ENCODE data around the gene UBAP2L. TPM values are rescaled to one million over a fixed set of nuclear protein-coding genes. Genes with fewer than 3 reads are reported as not detected.

UBAP2L gene, protein sequence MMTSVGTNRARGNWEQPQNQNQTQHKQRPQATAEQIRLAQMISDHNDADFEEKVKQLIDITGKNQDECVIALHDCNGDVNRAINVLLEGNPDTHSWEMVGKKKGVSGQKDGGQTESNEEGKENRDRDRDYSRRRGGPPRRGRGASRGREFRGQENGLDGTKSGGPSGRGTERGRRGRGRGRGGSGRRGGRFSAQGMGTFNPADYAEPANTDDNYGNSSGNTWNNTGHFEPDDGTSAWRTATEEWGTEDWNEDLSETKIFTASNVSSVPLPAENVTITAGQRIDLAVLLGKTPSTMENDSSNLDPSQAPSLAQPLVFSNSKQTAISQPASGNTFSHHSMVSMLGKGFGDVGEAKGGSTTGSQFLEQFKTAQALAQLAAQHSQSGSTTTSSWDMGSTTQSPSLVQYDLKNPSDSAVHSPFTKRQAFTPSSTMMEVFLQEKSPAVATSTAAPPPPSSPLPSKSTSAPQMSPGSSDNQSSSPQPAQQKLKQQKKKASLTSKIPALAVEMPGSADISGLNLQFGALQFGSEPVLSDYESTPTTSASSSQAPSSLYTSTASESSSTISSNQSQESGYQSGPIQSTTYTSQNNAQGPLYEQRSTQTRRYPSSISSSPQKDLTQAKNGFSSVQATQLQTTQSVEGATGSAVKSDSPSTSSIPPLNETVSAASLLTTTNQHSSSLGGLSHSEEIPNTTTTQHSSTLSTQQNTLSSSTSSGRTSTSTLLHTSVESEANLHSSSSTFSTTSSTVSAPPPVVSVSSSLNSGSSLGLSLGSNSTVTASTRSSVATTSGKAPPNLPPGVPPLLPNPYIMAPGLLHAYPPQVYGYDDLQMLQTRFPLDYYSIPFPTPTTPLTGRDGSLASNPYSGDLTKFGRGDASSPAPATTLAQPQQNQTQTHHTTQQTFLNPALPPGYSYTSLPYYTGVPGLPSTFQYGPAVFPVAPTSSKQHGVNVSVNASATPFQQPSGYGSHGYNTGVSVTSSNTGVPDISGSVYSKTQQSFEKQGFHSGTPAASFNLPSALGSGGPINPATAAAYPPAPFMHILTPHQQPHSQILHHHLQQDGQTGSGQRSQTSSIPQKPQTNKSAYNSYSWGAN
- polyA plus RNA-seq (2012; ENCODE audit: insufficient read length, low read depth): 138 TPM

DNA sequence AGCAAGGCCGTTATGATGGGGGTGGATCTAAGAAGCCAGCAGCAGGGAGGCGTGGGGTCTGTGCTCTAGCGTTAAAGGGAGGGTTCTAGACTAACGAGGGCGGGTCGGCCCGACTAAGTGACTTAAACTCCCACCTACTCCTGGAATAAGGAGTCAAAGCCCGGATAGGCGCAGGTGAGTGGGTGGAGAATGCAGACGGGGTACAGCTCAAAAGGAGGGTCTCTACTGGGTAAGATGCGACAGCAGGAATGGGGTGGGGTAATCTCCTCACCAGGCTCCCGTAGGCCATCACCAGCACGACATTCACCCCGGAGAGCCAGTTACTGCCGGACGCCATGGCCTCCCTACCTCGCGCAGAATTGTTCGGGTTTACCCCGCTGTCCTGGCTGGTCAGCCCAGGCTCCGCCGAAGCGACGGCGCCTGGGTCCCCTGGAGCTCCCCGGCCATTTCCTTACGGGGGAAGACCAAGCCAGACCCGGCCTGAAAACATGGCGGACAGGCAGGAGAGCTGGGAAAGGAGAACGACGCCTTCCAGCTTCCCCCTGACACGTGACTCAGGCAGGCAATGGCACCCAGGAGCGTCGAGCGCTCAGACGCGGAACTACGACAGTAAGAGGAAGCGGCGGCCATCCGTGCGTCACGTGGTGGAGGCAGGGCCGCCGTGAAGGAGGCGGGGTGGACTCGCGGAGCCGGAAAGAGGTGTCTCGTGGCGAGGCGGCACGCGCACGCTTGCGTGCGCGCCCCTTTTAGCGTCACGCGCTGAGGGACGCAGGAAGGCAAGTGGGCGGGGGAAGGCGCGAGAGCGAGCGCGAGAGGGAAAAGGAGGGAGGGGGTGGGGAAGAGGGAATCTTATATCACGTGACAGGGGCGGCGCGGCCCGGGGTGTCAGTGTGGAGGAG, at the start of gene UBAP2L:
Gene UBAP2L, plus strand, starts transcription at position 885 of the 899 bp plus-strand sequence. CDS start 4,169 bp downstream, outside the sequence.
- TF ChIP-seq POLR2AphosphoS5 (IDR thresholded peaks at IDR 0.05; ENCODE audit: low read depth, low read length) (peak; percentile 75), TAF1 (IDR thresholded peaks at IDR 0.05; ENCODE audit: borderline replicate concordance, insufficient read depth, low read length) (peak; percentile 79), FOXP2 (optimal IDR thresholded peaks at IDR 0.05; ENCODE audit: borderline replicate concordance, extremely low read depth, extremely low read length, insufficient read depth) (peak; percentile 96), SIN3A (IDR thresholded peaks at IDR 0.05; ENCODE audit: borderline replicate concordance, insufficient read depth, low read length) (peak; percentile 70; the same call in 1 of the 2 replicates)
- TF ChIP-seq, protein P1, sequence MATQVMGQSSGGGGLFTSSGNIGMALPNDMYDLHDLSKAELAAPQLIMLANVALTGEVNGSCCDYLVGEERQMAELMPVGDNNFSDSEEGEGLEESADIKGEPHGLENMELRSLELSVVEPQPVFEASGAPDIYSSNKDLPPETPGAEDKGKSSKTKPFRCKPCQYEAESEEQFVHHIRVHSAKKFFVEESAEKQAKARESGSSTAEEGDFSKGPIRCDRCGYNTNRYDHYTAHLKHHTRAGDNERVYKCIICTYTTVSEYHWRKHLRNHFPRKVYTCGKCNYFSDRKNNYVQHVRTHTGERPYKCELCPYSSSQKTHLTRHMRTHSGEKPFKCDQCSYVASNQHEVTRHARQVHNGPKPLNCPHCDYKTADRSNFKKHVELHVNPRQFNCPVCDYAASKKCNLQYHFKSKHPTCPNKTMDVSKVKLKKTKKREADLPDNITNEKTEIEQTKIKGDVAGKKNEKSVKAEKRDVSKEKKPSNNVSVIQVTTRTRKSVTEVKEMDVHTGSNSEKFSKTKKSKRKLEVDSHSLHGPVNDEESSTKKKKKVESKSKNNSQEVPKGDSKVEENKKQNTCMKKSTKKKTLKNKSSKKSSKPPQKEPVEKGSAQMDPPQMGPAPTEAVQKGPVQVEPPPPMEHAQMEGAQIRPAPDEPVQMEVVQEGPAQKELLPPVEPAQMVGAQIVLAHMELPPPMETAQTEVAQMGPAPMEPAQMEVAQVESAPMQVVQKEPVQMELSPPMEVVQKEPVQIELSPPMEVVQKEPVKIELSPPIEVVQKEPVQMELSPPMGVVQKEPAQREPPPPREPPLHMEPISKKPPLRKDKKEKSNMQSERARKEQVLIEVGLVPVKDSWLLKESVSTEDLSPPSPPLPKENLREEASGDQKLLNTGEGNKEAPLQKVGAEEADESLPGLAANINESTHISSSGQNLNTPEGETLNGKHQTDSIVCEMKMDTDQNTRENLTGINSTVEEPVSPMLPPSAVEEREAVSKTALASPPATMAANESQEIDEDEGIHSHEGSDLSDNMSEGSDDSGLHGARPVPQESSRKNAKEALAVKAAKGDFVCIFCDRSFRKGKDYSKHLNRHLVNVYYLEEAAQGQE (IDR thresholded peaks at IDR 0.05; ENCODE audit: insufficient read depth in 1 of 2, low read depth in 2 of 2, low read length in 2 of 2): peak; percentile 38 to 48; a peak in 2 of 4 replicates

DNA sequence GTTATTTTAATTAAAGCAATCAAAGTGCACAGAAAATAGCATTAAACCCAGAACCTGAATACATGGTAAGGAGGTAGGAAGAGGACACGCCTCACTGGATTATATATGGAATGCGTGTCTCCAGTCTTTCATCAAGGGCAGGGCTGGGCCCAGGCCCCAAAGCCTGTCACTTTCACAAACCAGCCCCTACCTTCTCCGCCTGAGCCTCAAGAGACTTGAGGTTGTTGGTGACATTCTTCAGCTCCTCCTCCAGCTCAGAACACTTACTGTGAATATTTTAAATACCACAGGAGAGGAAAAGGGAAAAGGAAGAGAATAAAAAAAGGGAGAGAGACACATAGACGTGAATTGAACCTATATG, 49.6 kb upstream of the UBAP2L start:
- TF ChIP-seq, protein P1 (IDR thresholded peaks at IDR 0.05; ENCODE audit: insufficient read depth in 1 of 2, low read depth in 2 of 2, low read length in 2 of 2): no peak
- no peak for TF ChIP-seq TAF1 (IDR thresholded peaks at IDR 0.05; ENCODE audit: borderline replicate concordance, insufficient read depth, low read length)
- no peak for TF ChIP-seq FOXP2 (optimal IDR thresholded peaks at IDR 0.05; ENCODE audit: borderline replicate concordance, extremely low read depth, extremely low read length, insufficient read depth)
- TF ChIP-seq POLR2AphosphoS5 (IDR thresholded peaks at IDR 0.05; ENCODE audit: low read depth, low read length): no peak
- no peak for TF ChIP-seq SIN3A (IDR thresholded peaks at IDR 0.05; ENCODE audit: borderline replicate concordance, insufficient read depth, low read length)

DNA sequence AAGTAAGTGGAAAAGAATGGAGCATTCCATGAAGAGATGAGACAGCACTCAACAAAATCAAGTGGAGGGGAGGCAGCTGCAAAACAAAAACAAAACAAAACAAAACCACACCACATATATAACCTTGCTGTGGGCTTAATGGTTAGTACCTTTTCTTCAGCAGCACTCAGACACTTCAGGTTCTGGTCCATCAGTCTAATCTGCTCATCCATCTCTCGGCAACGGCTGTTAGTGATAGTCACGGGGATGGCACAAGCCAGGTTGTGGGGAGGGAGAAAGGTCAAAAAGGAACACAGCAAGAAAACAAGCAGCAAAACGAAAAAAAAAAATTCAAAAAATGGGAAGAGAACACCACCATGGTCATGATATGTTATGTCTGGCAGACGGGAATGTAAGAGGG, 48.9 kb upstream of the UBAP2L start:
- TF ChIP-seq FOXP2 (optimal IDR thresholded peaks at IDR 0.05; ENCODE audit: borderline replicate concordance, extremely low read depth, extremely low read length, insufficient read depth): no peak
- TF ChIP-seq POLR2AphosphoS5 (IDR thresholded peaks at IDR 0.05; ENCODE audit: low read depth, low read length): no peak
- TF ChIP-seq, protein P1 (IDR thresholded peaks at IDR 0.05; ENCODE audit: insufficient read depth in 1 of 2, low read depth in 2 of 2, low read length in 2 of 2): no peak
- no peak for TF ChIP-seq TAF1 (IDR thresholded peaks at IDR 0.05; ENCODE audit: borderline replicate concordance, insufficient read depth, low read length)
- TF ChIP-seq SIN3A (IDR thresholded peaks at IDR 0.05; ENCODE audit: borderline replicate concordance, insufficient read depth, low read length): no peak

DNA sequence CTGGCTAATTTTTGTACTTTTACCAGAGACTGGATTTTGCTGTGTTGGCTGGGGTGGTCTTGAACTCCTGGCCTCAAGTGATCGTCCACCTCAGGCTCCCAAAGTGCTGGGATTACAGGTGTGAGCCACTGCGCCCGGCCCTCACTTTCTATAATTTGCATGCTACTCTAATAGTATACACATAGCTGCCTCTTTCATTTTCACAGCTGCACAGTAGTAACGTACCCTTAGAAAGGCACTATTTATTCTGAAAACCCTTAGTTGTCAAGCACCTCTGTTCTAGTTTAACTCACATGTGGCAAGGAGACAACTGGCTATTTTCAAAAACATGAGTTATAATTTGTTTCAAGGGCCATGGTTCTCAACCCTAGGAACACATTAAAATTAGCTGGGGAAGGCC, 46.1 kb upstream of the UBAP2L start:
- TF ChIP-seq POLR2AphosphoS5 (IDR thresholded peaks at IDR 0.05; ENCODE audit: low read depth, low read length): no peak
- no peak for TF ChIP-seq TAF1 (IDR thresholded peaks at IDR 0.05; ENCODE audit: borderline replicate concordance, insufficient read depth, low read length)
- TF ChIP-seq SIN3A (IDR thresholded peaks at IDR 0.05; ENCODE audit: borderline replicate concordance, insufficient read depth, low read length): no peak
- TF ChIP-seq FOXP2 (optimal IDR thresholded peaks at IDR 0.05; ENCODE audit: borderline replicate concordance, extremely low read depth, extremely low read length, insufficient read depth): no peak
- TF ChIP-seq, protein P1 (IDR thresholded peaks at IDR 0.05; ENCODE audit: insufficient read depth in 1 of 2, low read depth in 2 of 2, low read length in 2 of 2): no peak

Data from PFSK-1 (cell line).